Neural progenitor cell (in vitro differentiated cells): ENCODE measurements around the gene C1QTNF2. TPM values are rescaled to one million over a fixed set of nuclear protein-coding genes. Genes with fewer than 3 reads are reported as not detected.
A peak's percentile ranks its signal among the peaks of the same experiment; 100 is the strongest.

ENCODE experiments used
- DNase-seq: peaks from one replicate; pipeline ENCODE4 v3.0.0-alpha.2; 2016; ENCODE audit warnings: low spot score
- H2AFZ ChIP-seq: fragments of 200-600 bp; sonication (generic); replicated peaks from 2 replicates; pipeline ENCODE4 v1.6.1; 2016; ENCODE audit warnings: antibody characterized with exemption
- H3F3A ChIP-seq: fragments of 200-600 bp; sonication (generic); 2 replicates; pipeline ENCODE4 v1.6.1; 2016; ENCODE audit warnings: antibody characterized with exemption, low read depth
- H3K27ac ChIP-seq: fragments of 200-600 bp; sonication (generic); 2 replicates; pipeline ENCODE4 v1.5.1; 2016; ENCODE audit warnings: mild to moderate bottlenecking
- H3K27me3 ChIP-seq: fragments of 200-600 bp; sonication (generic); 2 replicates; pipeline ENCODE4 v1.6.1; 2016; ENCODE audit warnings: mild to moderate bottlenecking, moderate library complexity
- H3K36me3 ChIP-seq: fragments of 200-600 bp; sonication (generic); 2 replicates; pipeline ENCODE4 v1.5.1; 2016
- H3K4me1 ChIP-seq: fragments of 200-600 bp; sonication (generic); 2 replicates; pipeline ENCODE4 v1.6.1; 2016; ENCODE audit warnings: mixed run types
- H3K4me2 ChIP-seq: fragments of 200-600 bp; sonication (generic); 2 replicates; pipeline ENCODE4 v1.6.1; 2016
- H3K4me3 ChIP-seq: fragments of 200-600 bp; sonication (generic); 2 replicates; pipeline ENCODE4 v1.5.1; 2016
- H3K79me2 ChIP-seq: fragments of 200-600 bp; sonication (generic); 2 replicates; pipeline ENCODE4 v1.6.1; 2016; ENCODE audit warnings: low read depth
- H3K9ac ChIP-seq: fragments of 200-600 bp; sonication (generic); 2 replicates; pipeline ENCODE4 v1.6.1; 2016
- H3K9me3 ChIP-seq: fragments of 200-600 bp; sonication (generic); 2 replicates; pipeline ENCODE4 v1.5.1; 2016; ENCODE audit warnings: low read depth
- H4K20me1 ChIP-seq: fragments of 200-600 bp; sonication (generic); 2 replicates; pipeline ENCODE4 v1.6.1; 2016; ENCODE audit warnings: low read depth
- H3K27ac Mint-ChIP-seq: 3 replicates; pipeline ENCODE4 v1.8.0; 2021; ENCODE audit warnings: mixed read lengths
- H3K27me3 Mint-ChIP-seq: 2 replicates; pipeline ENCODE4 v1.8.0; 2022; ENCODE audit warnings: low read depth, mild to moderate bottlenecking, inconsistent platforms, moderate library complexity, mixed read lengths; ENCODE audit not compliant: insufficient read depth
- H3K36me3 Mint-ChIP-seq: 3 replicates; pipeline ENCODE4 v1.8.0; 2021; ENCODE audit warnings: mixed read lengths
- H3K4me1 Mint-ChIP-seq: 3 replicates; pipeline ENCODE4 v1.8.0; 2021; ENCODE audit warnings: mixed read lengths
- H3K4me3 Mint-ChIP-seq: 3 replicates; pipeline ENCODE4 v1.8.0; 2021; ENCODE audit warnings: mild to moderate bottlenecking, moderate library complexity, mixed read lengths
- H3K9me3 Mint-ChIP-seq: 3 replicates; pipeline ENCODE4 v1.8.0; 2020; ENCODE audit warnings: mixed read lengths
- CTCF ChIP-seq: fragments of 200-600 bp; sonication (generic); IDR thresholded peaks from 2 replicates; pipeline ENCODE4 v1.5.1; 2017; ENCODE audit warnings: antibody characterized with exemption, mild to moderate bottlenecking
- EZH2 ChIP-seq: fragments of 200-600 bp; sonication (generic); IDR thresholded peaks from 2 replicates; pipeline ENCODE4 v1.6.1; 2017; ENCODE audit warnings: antibody characterized with exemption, mild to moderate bottlenecking, moderate library complexity
- EZH2phosphoT487 ChIP-seq: fragments of 200-600 bp; sonication (generic); IDR thresholded peaks from 2 replicates; pipeline ENCODE4 v1.6.1; 2017; ENCODE audit warnings: antibody characterized with exemption
- total RNA-seq: library from RNA; depleted of rRNA; stranded (reverse); fragments of >200 nt; gene quantifications from 2 replicates; pipeline ENCODE4 v1.2.3, GENCODE V29; 2015; ENCODE audit warnings: low replicate concordance

Gene C1QTNF2
- total RNA-seq, 1 donor from 2014 or later = 0.06 TPM

- no peaks in the 10 kb centered on the region for H3K4me1 ChIP-seq
- Mint-ChIP-seq H3K36me3 (no peaks in the 10 kb centered on the region), H3K4me3 (no peak overlapping the region), H3K9me3 (no peaks in the 10 kb centered on the region), H3K27me3 (no peaks in the 10 kb centered on the region), H3K4me1 (peaks cover 4% of the 10 kb centered on the region), H3K27ac (no peak overlapping the region)
- H4K20me1 ChIP-seq = no peaks in the 10 kb centered on the region
- DNase-seq = no peak
- H3K79me2 ChIP-seq = no peaks in the 10 kb centered on the region
- H3K27ac ChIP-seq = no peak overlapping the region
- no peaks in the 10 kb centered on the region for H3K36me3 ChIP-seq
- no peak overlapping the region for H3K4me2 ChIP-seq
- no peak overlapping the region for H2AFZ ChIP-seq
- H3F3A ChIP-seq = peaks cover 2% of the 10 kb centered on the region
- peaks cover 35% of the 10 kb centered on the region for H3K27me3 ChIP-seq
- H3K4me3 ChIP-seq = no peak overlapping the region
- no peak overlapping the region for H3K9ac ChIP-seq
- no peak for TF ChIP-seq EZH2
- no peak for TF ChIP-seq CTCF
- TF ChIP-seq EZH2phosphoT487 = no peak
- H3K9me3 ChIP-seq = no peaks in the 10 kb centered on the region
These were observed 5.3 kb upstream of the C1QTNF2 start for GRCh38 chr5:160375701-160376100.

- Histone ChIP-seq H3K4me2 (no peak overlapping the region), H3K9me3 (no peaks in the 10 kb centered on the region), H4K20me1 (no peaks in the 10 kb centered on the region), H3K4me1 (no peaks in the 10 kb centered on the region), H3K36me3 (no peaks in the 10 kb centered on the region), H3F3A (peaks cover 2% of the 10 kb centered on the region), H3K4me3 (no peak overlapping the region), H3K79me2 (no peaks in the 10 kb centered on the region), H3K27ac (no peak overlapping the region), H3K27me3 (peaks cover 40% of the 10 kb centered on the region), H3K9ac (no peak overlapping the region), H2AFZ (no peak overlapping the region)
- Mint-ChIP-seq H3K36me3 (no peaks in the 10 kb centered on the region), H3K27me3 (no peaks in the 10 kb centered on the region), H3K9me3 (no peaks in the 10 kb centered on the region), H3K4me3 (no peak overlapping the region), H3K4me1 (peaks cover 7% of the 10 kb centered on the region), H3K27ac (no peak overlapping the region)
- no peak for DNase-seq
- TF ChIP-seq CTCF (no peak), EZH2 (no peak), EZH2phosphoT487 (no peak)
These were observed 4.7 kb upstream of the C1QTNF2 start for GRCh38 chr5:160375166-160375565.

GRCh38 chr5:160371294-160371693 lies 868 bp upstream of the C1QTNF2 start:
- Histone ChIP-seq H3K27ac (no peak overlapping the region), H3F3A (peaks cover 9% of the 10 kb centered on the region), H3K36me3 (no peaks in the 10 kb centered on the region), H3K4me2 (no peak overlapping the region), H2AFZ (no peak overlapping the region), H3K79me2 (no peaks in the 10 kb centered on the region), H3K9me3 (no peaks in the 10 kb centered on the region), H4K20me1 (no peaks in the 10 kb centered on the region), H3K9ac (no peak overlapping the region), H3K4me1 (no peaks in the 10 kb centered on the region), H3K27me3 (peaks cover 59% of the 10 kb centered on the region), H3K4me3 (no peak overlapping the region)
- no peak overlapping the region for H3K27ac Mint-ChIP-seq
- H3K4me3 Mint-ChIP-seq = peak overlapping the region; percentile 78
- DNase-seq = no peak
- peaks cover 7% of the 10 kb centered on the region for H3K4me1 Mint-ChIP-seq
- TF ChIP-seq EZH2phosphoT487 (no peak), CTCF (no peak), EZH2 (no peak)
- no peaks in the 10 kb centered on the region for H3K36me3 Mint-ChIP-seq
- peaks cover 4% of the 10 kb centered on the region for H3K9me3 Mint-ChIP-seq
- peaks cover 9% of the 10 kb centered on the region for H3K27me3 Mint-ChIP-seq

- Mint-ChIP-seq H3K27me3 (peaks cover 9% of the 10 kb centered on the region), H3K27ac (no peak overlapping the region), H3K9me3 (peaks cover 4% of the 10 kb centered on the region), H3K4me3 (peak overlapping the region; percentile 78), H3K36me3 (no peaks in the 10 kb centered on the region), H3K4me1 (peaks cover 7% of the 10 kb centered on the region)
- no peaks in the 10 kb centered on the region for H3K9me3 ChIP-seq
- no peak for DNase-seq
- H2AFZ ChIP-seq = peak overlapping the region; percentile 88
- H3K4me2 ChIP-seq = peak overlapping the region; percentile 81
- H3K9ac ChIP-seq = no peak overlapping the region
- H3K27ac ChIP-seq = no peak overlapping the region
- H3K27me3 ChIP-seq = peaks cover 59% of the 10 kb centered on the region
- H3K79me2 ChIP-seq = no peaks in the 10 kb centered on the region
- peak overlapping the region; percentile 48 for H3K4me3 ChIP-seq
- TF ChIP-seq EZH2phosphoT487 = no peak
- no peak for TF ChIP-seq CTCF
- peaks cover 9% of the 10 kb centered on the region for H3F3A ChIP-seq
- H3K4me1 ChIP-seq = no peaks in the 10 kb centered on the region
- no peaks in the 10 kb centered on the region for H4K20me1 ChIP-seq
- H3K36me3 ChIP-seq = no peaks in the 10 kb centered on the region
These were observed 248 bp upstream of the C1QTNF2 start for GRCh38 chr5:160370713-160371034.
